GM19239 (cell line): ENCODE data around the gene MYOG.
A peak's percentile ranks its signal among the peaks of the same experiment; 100 is the strongest.

Experiments
- DNase-seq: peaks from one replicate; pipeline ENCODE4 v3.0.0; 2011; ENCODE audit warnings: low spot score; ENCODE audit not compliant: insufficient read length
- FAIRE-seq: peaks from 2 replicates; lab custom pipeline; 2011; peaks lifted over from hg19 to GRCh38; lab: Jason Lieb, UNC

MYOG gene

GRCh38 chr1:203120325-203121153 is 34.7 kb upstream of the MYOG start:
- FAIRE-seq, result no peak
- no peak for DNase-seq

- DNase-seq (peak; percentile 57), FAIRE-seq (no peak)
These were observed 32.1 kb upstream of the MYOG start for GRCh38 chr1:203117611-203118575.

GRCh38 chr1:203116091-203116820 is 30.4 kb upstream of the MYOG start:
- no peak for DNase-seq
- no peak for FAIRE-seq

- DNase-seq, result no peak
- FAIRE-seq, result no peak
These were observed 28.4 kb upstream of the MYOG start for GRCh38 chr1:203114202-203114601.

- DNase-seq (no peak), FAIRE-seq (no peak)
These were observed 27.5 kb upstream of the MYOG start for GRCh38 chr1:203113308-203113707.

GRCh38 chr1:203112475-203112874 is 26.7 kb upstream of the MYOG start:
- no peak for DNase-seq
- FAIRE-seq, result no peak

- FAIRE-seq, result no peak
- no peak for DNase-seq
These were observed 19.1 kb upstream of the MYOG start for GRCh38 chr1:203104789-203105390.

- DNase-seq (no peak), FAIRE-seq (no peak)
These were observed 18.1 kb upstream of the MYOG start for GRCh38 chr1:203103829-203104495.

- FAIRE-seq (no peak), DNase-seq (no peak)
These were observed 17.4 kb upstream of the MYOG start for GRCh38 chr1:203103216-203103615.

GRCh38 chr1:203101813-203102634 is 16.2 kb upstream of the MYOG start:
- no peak for FAIRE-seq

GRCh38 chr1:203100516-203100869 is 14.7 kb upstream of the MYOG start:
- DNase-seq, result no peak
- FAIRE-seq, result no peak

More at GRCh38 chr1:203101813-203102634, 16.2 kb upstream of the MYOG start:
- DNase-seq, result no peak

- no peak for DNase-seq
- no peak for FAIRE-seq
These were observed 14.1 kb upstream of the MYOG start for GRCh38 chr1:203099805-203100515.

- no peak for DNase-seq
- FAIRE-seq, result no peak
These were observed 13.2 kb upstream of the MYOG start for GRCh38 chr1:203098914-203099520.

GRCh38 chr1:203098445-203098844 is 12.6 kb upstream of the MYOG start:
- DNase-seq (no peak), FAIRE-seq (no peak)

- no peak for FAIRE-seq
- DNase-seq, result no peak
These were observed 11.2 kb upstream of the MYOG start for GRCh38 chr1:203097001-203097400.

GRCh38 chr1:203096566-203096965 is 10.8 kb upstream of the MYOG start:
- DNase-seq, result no peak
- FAIRE-seq, result no peak

GRCh38 chr1:203095061-203095690 is 9.4 kb upstream of the MYOG start:
- DNase-seq (no peak), FAIRE-seq (no peak)
